Activated T-cell treated with anti-CD3 and anti-CD28 coated beads, Interleukin-2, amount 50 U/mL, for 4 hours (primary cell): ENCODE results near the gene FRMD5. TPM values are rescaled to one million over a fixed set of nuclear protein-coding genes. Genes with fewer than 3 reads are reported as not detected.
"Not testable (repeated sequence)": the region's sequence is repeated elsewhere in the genome, so short reads cannot be mapped to it uniquely, and the experiment has no call there.

Source experiments
- ATAC-seq, 2 donors: fragments of 200-7000 bp; cut with Tn5 transposase; one replicate each; pipeline ENCODE4 v1.10.0; 2021
- DNase-seq: peaks from one replicate; pipeline ENCODE4 v3.0.0-alpha.2; 2020
- H3K27me3 Mint-ChIP-seq: one replicate; pipeline ENCODE4 v1.8.0; 2021; ENCODE audit warnings: low read depth, mixed read lengths
- H3K36me3 Mint-ChIP-seq: one replicate; pipeline ENCODE4 v1.8.0; 2022; ENCODE audit warnings: mixed read lengths; ENCODE audit not compliant: insufficient read depth
- H3K4me1 Mint-ChIP-seq: one replicate; pipeline ENCODE4 v1.8.0; 2021; ENCODE audit warnings: low read depth, mixed read lengths
- H3K4me3 Mint-ChIP-seq: one replicate; pipeline ENCODE4 v1.8.0; 2021; ENCODE audit warnings: mild to moderate bottlenecking, moderate library complexity, mixed read lengths
- H3K9me3 Mint-ChIP-seq: one replicate; pipeline ENCODE4 v1.8.0; 2021; ENCODE audit warnings: mixed read lengths
- total RNA-seq, 3 donors: library from RNA; stranded (reverse); gene quantifications; one replicate each; pipeline ENCODE4 v1.2.1, GENCODE V29; 2021

FRMD5 gene
- total RNA-seq, 3 donors from 2014 or later = 0.13 TPM; not detected in 1

DNA sequence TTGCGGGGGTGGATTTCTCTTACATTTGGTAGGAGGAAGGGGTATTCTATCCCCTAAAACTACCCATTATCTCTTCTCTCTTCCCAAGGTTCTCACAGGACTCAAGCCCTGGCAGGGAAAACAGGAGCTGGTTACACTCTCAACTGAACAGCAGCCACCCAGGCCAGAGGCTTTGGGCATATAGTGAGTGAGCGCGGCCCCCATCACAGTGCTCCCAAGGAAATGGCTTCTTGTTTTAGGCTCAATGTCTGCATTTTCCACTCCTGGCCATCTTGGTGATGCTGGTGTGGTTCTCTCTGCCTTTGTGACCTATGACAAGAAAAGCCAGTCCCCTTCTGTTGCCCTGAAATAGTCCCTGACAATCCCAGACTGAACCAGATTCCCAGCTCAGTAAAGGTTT lies 318.2 kb downstream of the FRMD5 start:
- DNase-seq (no peak), ATAC-seq (no peak)
- Mint-ChIP-seq H3K36me3 (peaks cover 2% of the 10 kb centered on the region), H3K4me3 (no peak overlapping the region), H3K27me3 (no peaks in the 10 kb centered on the region), H3K9me3 (no peaks in the 10 kb centered on the region), H3K4me1 (no peaks in the 10 kb centered on the region)

DNA sequence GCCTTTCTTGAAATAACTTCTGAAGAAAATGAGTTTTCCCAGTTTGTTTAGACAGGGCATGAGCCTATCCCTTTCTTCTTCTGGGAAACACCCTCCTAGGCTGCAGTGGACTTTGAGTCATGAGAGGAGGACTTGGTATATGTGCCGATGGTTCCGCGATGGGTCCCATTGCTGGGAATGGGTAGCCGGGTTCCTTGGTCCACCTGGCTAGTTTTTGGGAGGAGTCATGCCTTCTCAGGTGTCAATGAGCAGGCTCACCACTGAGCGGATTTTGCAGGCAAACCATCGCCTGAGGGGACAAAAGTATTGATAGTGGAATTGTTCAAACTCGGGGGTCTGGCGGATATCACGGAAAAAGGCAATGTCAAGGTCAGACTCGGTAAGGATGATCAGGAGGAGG lies 321.4 kb downstream of the FRMD5 start:
- H3K27me3 Mint-ChIP-seq = no peaks in the 10 kb centered on the region
- H3K9me3 Mint-ChIP-seq = no peaks in the 10 kb centered on the region
- ATAC-seq (no peak), DNase-seq (no peak)
- no peak overlapping the region for H3K4me3 Mint-ChIP-seq
- H3K4me1 Mint-ChIP-seq = no peaks in the 10 kb centered on the region
- H3K36me3 Mint-ChIP-seq = peaks cover 2% of the 10 kb centered on the region

DNA sequence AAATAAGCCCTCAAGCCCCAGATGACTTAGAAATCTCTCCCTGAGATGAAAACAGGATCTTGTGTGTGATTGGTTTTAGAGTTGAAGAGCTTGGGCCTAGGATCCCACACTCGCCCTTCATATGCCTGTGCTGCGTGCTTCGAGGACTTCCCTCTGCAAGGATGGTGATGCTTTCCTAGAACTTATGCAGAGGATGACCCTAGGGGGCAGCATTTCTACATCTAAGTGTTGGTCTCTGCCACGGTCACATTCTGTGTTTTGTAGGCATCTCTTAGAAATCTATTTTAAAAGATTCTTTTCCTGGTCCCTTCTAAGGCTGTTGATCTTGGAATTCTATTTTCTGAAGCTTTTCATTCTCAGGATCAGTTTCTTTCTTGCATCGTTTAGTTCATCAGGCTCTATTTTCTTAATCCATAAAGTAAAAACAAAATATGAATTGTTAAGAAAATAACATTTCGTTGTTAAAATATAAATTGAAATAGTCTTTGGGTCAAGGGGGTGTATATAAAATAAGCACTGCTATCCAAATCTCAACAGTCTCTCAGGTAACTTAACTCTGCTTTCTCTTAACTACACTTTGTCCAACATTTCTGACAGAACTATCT lies 322.6 kb downstream of the FRMD5 start:
- Mint-ChIP-seq H3K36me3 (peaks cover 3% of the 10 kb centered on the region), H3K4me3 (no peak overlapping the region), H3K4me1 (no peaks in the 10 kb centered on the region), H3K27me3 (no peaks in the 10 kb centered on the region), H3K9me3 (no peaks in the 10 kb centered on the region)
- DNase-seq = no peak
- no peak for ATAC-seq

DNA sequence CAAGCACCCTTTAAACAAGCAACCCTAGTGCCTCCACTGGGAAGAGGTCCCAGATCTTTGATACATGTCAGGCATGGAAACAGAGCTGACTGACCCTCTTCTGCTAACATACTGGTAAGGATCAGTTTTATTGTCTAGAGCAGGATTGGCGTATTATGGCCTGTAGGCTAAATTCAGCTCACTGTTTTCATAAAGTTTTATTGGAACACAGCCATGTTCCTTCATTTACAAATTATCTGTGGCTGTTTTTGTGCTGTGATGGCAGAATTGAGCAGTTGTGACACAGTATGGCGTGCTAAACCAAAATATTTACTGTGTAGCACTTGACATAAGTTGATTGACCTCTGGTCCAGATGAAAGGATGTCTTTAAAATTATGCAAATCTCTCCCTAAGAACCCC lies 323.2 kb downstream of the FRMD5 start:
- Mint-ChIP-seq H3K36me3 (peaks cover 4% of the 10 kb centered on the region), H3K4me1 (no peaks in the 10 kb centered on the region), H3K4me3 (no peak overlapping the region), H3K27me3 (no peaks in the 10 kb centered on the region), H3K9me3 (no peaks in the 10 kb centered on the region)
- no peak for ATAC-seq
- DNase-seq = no peak

DNA sequence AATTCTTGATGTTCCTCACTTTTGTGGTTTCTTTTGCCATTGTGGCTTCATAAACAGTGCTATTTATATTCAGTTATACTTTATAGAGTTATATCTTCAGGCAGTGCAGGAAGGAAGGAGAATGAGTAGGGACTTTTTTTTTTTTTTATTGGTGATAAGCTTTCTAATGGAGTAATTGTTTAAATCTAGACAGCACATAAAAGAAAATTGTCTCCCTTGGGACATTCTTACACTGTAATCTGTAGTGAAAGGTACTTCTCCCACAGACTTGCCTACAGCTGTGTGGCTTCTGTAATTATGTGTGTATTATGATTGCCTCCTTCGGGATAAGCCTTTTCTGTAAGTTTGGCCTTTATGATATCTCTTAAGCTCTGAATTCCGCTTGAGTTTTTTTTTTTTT lies 326.7 kb downstream of the FRMD5 start:
- H3K9me3 Mint-ChIP-seq = no peaks in the 10 kb centered on the region
- H3K4me3 Mint-ChIP-seq = no peak overlapping the region
- no peaks in the 10 kb centered on the region for H3K4me1 Mint-ChIP-seq
- no peak for DNase-seq
- no peak for ATAC-seq
- H3K27me3 Mint-ChIP-seq = no peaks in the 10 kb centered on the region
- peaks cover 14% of the 10 kb centered on the region for H3K36me3 Mint-ChIP-seq

DNA sequence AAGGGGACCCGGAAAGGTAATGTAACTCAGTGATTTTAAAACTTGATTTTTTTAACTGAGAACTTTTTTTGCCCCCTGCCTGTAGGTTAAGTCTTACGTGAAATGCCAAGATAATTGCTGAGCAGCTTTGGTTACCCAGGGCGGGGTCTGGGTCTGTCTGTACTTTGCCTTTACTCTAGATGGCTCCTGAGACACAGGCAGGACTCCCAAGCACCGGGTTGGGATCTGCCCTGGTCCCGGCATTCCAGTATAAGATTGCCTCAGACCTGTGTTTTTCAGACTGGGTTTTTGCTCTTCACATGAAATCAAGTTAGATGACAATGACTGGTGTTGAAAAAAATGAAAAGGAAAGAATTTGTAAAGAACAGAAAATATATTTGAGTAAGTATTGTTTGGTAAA lies 328.0 kb downstream of the FRMD5 start:
- Mint-ChIP-seq H3K4me3 (no peak overlapping the region), H3K27me3 (no peaks in the 10 kb centered on the region), H3K9me3 (no peaks in the 10 kb centered on the region), H3K4me1 (no peaks in the 10 kb centered on the region), H3K36me3 (peaks cover 14% of the 10 kb centered on the region)
- no peak for DNase-seq
- no peak for ATAC-seq

DNA sequence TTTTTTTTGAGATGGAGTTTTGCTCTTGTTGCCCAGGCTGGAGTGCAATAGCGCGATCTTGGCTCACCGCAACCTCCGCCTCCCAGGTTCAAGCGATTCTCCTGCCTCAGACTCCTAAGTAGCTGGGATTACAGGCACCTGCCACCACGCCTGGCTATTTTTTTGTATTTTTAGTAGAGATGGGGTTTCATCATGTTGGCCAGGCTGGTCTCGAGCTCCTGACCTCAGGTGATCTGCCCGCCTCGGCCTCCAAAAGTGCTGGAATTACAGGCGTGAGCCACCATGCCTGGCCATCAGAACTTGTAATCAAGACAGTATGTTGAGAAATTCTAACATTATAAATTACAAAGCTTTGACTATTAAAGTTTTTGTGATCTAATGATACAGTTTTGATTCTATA lies 328.4 kb downstream of the FRMD5 start:
- not testable (repeated sequence) for H3K4me3 Mint-ChIP-seq, H3K4me1 Mint-ChIP-seq, ATAC-seq, DNase-seq, H3K9me3 Mint-ChIP-seq, H3K27me3 Mint-ChIP-seq
- peaks cover 12% of the 10 kb centered on the region for H3K36me3 Mint-ChIP-seq

DNA sequence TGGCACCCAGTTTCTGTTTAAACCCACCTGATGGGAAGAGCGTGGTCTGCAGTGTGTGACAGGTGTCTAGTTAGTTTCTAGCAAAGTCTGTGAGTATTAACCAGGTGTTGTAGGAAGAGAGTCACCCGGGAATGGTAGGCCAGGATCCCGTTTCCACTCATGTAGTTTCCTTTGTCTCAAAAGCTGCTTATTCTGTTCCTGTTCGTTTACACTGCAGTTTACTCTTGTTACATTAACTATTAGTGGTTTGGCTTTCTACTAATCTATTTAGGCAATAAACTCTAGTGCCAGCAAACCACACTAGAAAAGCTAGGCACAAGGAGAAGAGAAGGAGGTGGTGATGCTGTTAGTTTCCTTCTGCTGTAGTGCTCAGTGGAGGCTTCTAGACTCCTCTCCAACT lies 335.5 kb downstream of the FRMD5 start:
- ATAC-seq (no peak), DNase-seq (no peak)
- Mint-ChIP-seq H3K9me3 (no peaks in the 10 kb centered on the region), H3K4me1 (no peaks in the 10 kb centered on the region), H3K27me3 (no peaks in the 10 kb centered on the region), H3K36me3 (peaks cover 23% of the 10 kb centered on the region), H3K4me3 (no peak overlapping the region)

DNA sequence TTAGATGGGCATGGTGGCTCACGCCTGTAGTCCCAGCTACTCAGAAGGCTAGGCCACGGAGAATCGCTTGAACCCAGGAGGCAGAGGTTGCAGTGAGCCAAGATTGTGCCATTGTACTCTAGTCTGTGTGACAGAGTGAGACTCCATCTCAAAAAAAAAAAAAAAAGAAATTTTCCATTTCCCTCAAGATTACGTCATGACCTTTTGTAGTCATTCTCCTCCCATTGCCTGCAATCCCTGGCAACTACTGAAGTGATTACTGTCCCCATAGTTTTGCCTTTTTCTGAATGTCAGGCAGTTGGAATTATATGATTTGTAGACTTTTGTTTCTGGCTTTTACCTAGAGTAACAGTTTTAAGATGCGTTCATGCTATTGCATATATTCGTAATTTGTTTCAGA lies 340.3 kb downstream of the FRMD5 start:
- H3K27me3 Mint-ChIP-seq = no peaks in the 10 kb centered on the region
- no peaks in the 10 kb centered on the region for H3K9me3 Mint-ChIP-seq
- no peak overlapping the region for H3K4me3 Mint-ChIP-seq
- ATAC-seq = no peak
- no peaks in the 10 kb centered on the region for H3K4me1 Mint-ChIP-seq
- no peak for DNase-seq
- H3K36me3 Mint-ChIP-seq = peaks cover 34% of the 10 kb centered on the region

DNA sequence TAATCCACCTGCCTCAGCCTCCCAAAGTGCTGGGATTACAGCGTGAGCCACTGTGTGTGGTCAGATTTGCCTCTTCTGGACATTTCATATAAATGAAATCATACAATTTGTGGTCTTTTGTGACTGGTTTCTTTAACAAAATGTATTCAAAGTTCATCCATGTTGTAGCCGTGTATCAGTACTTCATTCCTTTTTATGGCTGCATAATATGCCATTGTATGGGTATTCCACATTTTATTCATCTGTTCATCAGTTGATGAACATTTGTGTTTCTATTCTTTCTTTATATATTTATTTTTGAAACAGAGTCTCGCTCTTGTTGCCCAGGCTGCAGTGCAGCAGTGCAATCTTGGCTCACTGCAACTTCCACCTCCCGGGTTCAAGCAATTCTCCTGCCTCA lies 342.5 kb downstream of the FRMD5 start:
- Mint-ChIP-seq H3K27me3 (no peaks in the 10 kb centered on the region), H3K4me1 (no peaks in the 10 kb centered on the region), H3K36me3 (peaks cover 23% of the 10 kb centered on the region), H3K9me3 (no peaks in the 10 kb centered on the region), H3K4me3 (no peak overlapping the region)
- DNase-seq (no peak), ATAC-seq (no peak)

DNA sequence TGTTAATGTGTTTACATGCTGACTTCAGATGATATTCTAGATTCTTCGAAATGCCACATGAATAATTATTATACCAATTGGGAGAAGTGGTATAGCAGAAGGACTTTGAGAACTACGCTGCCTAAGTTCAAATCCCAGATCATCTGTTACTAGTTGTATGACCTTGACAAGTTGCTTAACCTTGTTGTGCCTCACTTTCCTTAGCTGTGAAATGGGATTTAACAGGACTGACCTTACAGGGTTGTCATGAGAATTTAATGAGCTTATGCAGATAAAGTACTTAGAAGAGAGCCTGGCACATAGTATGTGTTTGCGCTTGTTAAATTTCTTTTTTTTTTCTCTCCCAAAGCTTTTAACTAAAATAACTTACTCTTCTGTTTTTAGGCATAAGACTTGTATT lies 343.8 kb downstream of the FRMD5 start:
- H3K36me3 Mint-ChIP-seq = peaks cover 20% of the 10 kb centered on the region

DNA sequence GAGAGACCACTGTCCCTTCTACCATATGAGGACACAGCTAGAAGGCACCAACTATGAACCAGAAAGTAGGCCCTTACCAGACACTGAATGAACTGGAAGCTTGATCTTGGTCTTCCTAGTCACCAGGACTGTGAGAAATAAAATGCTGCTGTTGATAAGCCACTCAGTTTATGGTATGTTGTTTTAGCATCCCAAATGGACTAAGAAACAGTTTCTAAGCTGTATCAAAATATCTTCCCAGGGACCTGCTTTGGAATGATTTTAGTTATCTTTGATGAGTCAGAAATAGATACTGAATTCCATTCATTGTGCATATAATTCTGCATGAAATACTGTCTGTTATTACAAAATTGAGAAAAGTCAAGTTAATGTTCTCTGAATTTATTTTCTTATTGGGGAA lies 349.6 kb downstream of the FRMD5 start:
- no peak overlapping the region for H3K4me3 Mint-ChIP-seq
- DNase-seq (no peak), ATAC-seq (no peak)
- peaks cover 19% of the 10 kb centered on the region for H3K36me3 Mint-ChIP-seq
- no peaks in the 10 kb centered on the region for H3K4me1 Mint-ChIP-seq
- H3K9me3 Mint-ChIP-seq = no peaks in the 10 kb centered on the region
- H3K27me3 Mint-ChIP-seq = no peaks in the 10 kb centered on the region

More for the DNA sequence above, 343.8 kb downstream of the FRMD5 start:
- H3K4me1 Mint-ChIP-seq = no peaks in the 10 kb centered on the region
- ATAC-seq (no peak), DNase-seq (no peak)
- H3K27me3 Mint-ChIP-seq = no peaks in the 10 kb centered on the region
- H3K4me3 Mint-ChIP-seq = no peak overlapping the region
- no peaks in the 10 kb centered on the region for H3K9me3 Mint-ChIP-seq

DNA sequence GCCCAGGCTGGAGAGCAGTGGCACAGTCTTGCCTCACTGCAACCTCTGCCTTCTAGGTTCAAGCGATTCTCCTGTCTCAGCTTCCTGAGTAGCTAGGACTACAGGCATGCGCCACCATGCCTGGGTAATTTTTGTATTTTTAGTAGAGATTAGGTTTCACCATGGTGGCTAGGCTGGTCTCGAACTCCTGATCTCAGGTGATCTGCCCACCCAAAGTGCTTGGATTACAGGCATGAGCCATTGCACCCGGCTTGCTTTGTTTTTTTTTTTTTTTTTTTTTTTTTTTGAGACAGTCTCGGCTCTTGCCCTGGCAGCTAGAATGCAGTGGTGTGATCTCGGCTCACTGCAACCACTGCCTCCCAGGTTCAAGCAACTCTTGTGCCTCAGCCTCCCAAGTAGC lies 362.6 kb downstream of the FRMD5 start:
- Mint-ChIP-seq H3K4me1 (peaks cover 30% of the 10 kb centered on the region), H3K36me3 (peaks cover 25% of the 10 kb centered on the region), H3K4me3 (peak overlapping the region; percentile 28)
- not testable (repeated sequence) for H3K9me3 Mint-ChIP-seq, DNase-seq, H3K27me3 Mint-ChIP-seq, ATAC-seq

DNA sequence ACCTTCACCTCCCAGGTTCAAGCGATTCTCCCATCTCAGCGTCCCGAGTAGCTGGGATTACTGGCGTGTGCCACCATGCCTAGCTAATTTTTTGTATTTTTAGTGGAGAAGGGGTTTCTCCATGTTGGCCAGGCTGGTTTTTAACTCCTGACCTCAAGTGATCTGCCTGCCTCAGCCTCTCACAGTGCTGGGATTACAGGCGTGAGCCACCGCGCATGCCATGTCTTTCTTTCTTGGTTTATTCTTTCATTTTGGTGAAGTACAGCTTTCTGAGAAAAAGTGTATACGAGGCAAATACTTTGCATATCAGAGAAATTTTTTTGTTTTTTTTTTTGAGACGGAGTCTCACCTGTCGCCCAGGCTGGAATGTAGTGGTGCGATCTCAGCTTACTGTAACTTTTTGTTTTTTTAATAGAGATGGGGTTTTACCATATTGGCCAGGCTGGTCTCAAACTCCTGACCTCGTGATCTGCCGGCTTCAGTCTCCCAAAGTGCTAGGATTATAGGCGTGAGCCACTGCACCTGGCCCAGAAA lies 363.5 kb downstream of the FRMD5 start:
- H3K9me3 Mint-ChIP-seq, H3K4me3 Mint-ChIP-seq, H3K27me3 Mint-ChIP-seq, ATAC-seq, DNase-seq: not testable (repeated sequence)
- Mint-ChIP-seq H3K36me3 (peaks cover 25% of the 10 kb centered on the region), H3K4me1 (peaks cover 37% of the 10 kb centered on the region)

DNA sequence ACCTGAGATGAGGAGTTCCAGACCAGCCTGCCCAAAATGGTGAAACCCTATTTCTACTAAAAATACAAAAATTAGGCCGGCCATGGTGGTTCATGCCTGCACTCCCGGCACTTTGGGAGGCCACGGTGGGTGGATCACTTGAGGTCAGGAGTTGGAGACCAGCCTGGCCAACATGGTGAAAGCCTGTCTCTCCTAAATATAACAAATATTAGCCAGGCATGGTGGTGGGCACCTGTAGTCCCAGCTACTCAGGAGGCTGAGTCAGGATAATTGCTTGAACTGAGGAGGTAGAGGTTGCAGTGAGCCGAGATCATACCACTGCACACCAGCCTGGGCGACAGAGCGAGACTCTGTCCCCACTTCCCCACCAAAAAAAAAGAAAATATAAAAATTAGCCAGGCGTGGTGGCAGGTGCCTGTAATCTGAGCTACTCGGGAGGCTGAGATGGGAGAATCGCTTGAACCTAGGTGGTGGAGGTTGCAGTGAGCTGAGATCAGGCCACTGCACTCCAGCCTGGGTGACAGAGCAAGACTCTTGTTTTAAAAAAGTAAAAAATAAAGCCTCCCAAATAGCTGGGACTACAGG lies 364.3 kb downstream of the FRMD5 start:
- not testable (repeated sequence) for H3K9me3 Mint-ChIP-seq, ATAC-seq, H3K27me3 Mint-ChIP-seq, H3K4me3 Mint-ChIP-seq, DNase-seq
- Mint-ChIP-seq H3K4me1 (peaks cover 44% of the 10 kb centered on the region), H3K36me3 (peaks cover 21% of the 10 kb centered on the region)
